H9 (cell line): ENCODE data around the gene TAF3. TPM values are rescaled to one million over a fixed set of nuclear protein-coding genes. Genes with fewer than 3 reads are reported as not detected.

ENCODE experiments used
- DNase-seq: peaks from one replicate; pipeline ENCODE4 v3.0.0-alpha.2; 2017
- H2AFZ ChIP-seq: one replicate; pipeline ENCODE4 v1.6.1; 2013; ENCODE audit warnings: mild to moderate bottlenecking, low read length, control low read depth, moderate library complexity
- H2AK5ac ChIP-seq: 2 replicates; pipeline ENCODE4 v1.6.1; 2013; ENCODE audit warnings: low read length, control low read depth, mixed read lengths; ENCODE audit not compliant: insufficient read length
- H2BK120ac ChIP-seq: one replicate; pipeline ENCODE4 v1.6.1; 2013; ENCODE audit warnings: low read depth, mild to moderate bottlenecking, low read length, control low read depth, inconsistent platforms; ENCODE audit not compliant: poor library complexity, severe bottlenecking
- H2BK12ac ChIP-seq: 2 replicates; pipeline ENCODE4 v1.6.1; 2013; ENCODE audit warnings: low read length, control low read depth, mixed read lengths, low read depth; ENCODE audit not compliant: insufficient read length
- H2BK15ac ChIP-seq: 2 replicates; pipeline ENCODE4 v1.6.1; 2013; ENCODE audit warnings: low read depth, low read length, control low read depth
- H2BK20ac ChIP-seq: one replicate; pipeline ENCODE4 v1.6.1; 2013; ENCODE audit warnings: low read depth, mild to moderate bottlenecking, low read length, control low read depth, inconsistent platforms; ENCODE audit not compliant: poor library complexity, severe bottlenecking
- H2BK5ac ChIP-seq: 2 replicates; pipeline ENCODE4 v1.6.1; 2013; ENCODE audit warnings: low read length, control low read depth, mixed read lengths; ENCODE audit not compliant: insufficient read length
- H3K14ac ChIP-seq: 2 replicates; pipeline ENCODE4 v1.6.1; 2013; ENCODE audit warnings: low read length, control low read depth; ENCODE audit not compliant: insufficient read depth
- H3K18ac ChIP-seq: 2 replicates; pipeline ENCODE4 v1.6.1; 2013; ENCODE audit warnings: low read depth, mild to moderate bottlenecking, mixed read lengths, low read length, control low read depth; ENCODE audit not compliant: insufficient read length
- H3K23ac ChIP-seq: 2 replicates; pipeline ENCODE4 v1.6.1; 2013; ENCODE audit warnings: low read length, control low read depth, mixed read lengths, low read depth; ENCODE audit not compliant: insufficient read length
- H3K23me2 ChIP-seq: 2 replicates; pipeline ENCODE4 v1.6.1; 2013; ENCODE audit warnings: low read depth, mild to moderate bottlenecking, mixed read lengths, low read length, control low read depth; ENCODE audit not compliant: insufficient read length, poor library complexity, severe bottlenecking
- H3K27ac ChIP-seq: 2 replicates; pipeline ENCODE4 v1.5.1; 2013; ENCODE audit warnings: low read length, control low read depth, mixed read lengths, low read depth; ENCODE audit not compliant: insufficient read length
- H3K27me3 ChIP-seq: 2 replicates; pipeline ENCODE4 v1.6.1; 2013; ENCODE audit warnings: low read length, control low read depth, inconsistent platforms; ENCODE audit not compliant: insufficient read depth
- H3K4ac ChIP-seq: 2 replicates; pipeline ENCODE4 v1.6.1; 2013; ENCODE audit warnings: low read depth, mild to moderate bottlenecking, control low read depth, inconsistent platforms, low read length, moderate library complexity
- H3K4me1 ChIP-seq: 2 replicates; pipeline ENCODE4 v1.6.1; 2013; ENCODE audit warnings: low read length, control low read depth, inconsistent platforms; ENCODE audit not compliant: insufficient read depth
- H3K4me2 ChIP-seq: 2 replicates; pipeline ENCODE4 v1.6.1; 2013; ENCODE audit warnings: low read length, control low read depth, mixed read lengths; ENCODE audit not compliant: insufficient read length, insufficient read depth
- H3K56ac ChIP-seq: 2 replicates; pipeline ENCODE4 v1.6.1; 2013; ENCODE audit warnings: low read depth, mild to moderate bottlenecking, mixed read lengths, low read length, control low read depth; ENCODE audit not compliant: insufficient read length
- H3K79me1 ChIP-seq: 2 replicates; pipeline ENCODE4 v1.6.1; 2013; ENCODE audit warnings: low read depth, mild to moderate bottlenecking, moderate library complexity, low read length, control low read depth, inconsistent platforms; ENCODE audit not compliant: insufficient read depth, poor library complexity, severe bottlenecking
- H3K79me2 ChIP-seq: 2 replicates; pipeline ENCODE4 v1.6.1; 2013; ENCODE audit warnings: low read length, control low read depth, inconsistent platforms; ENCODE audit not compliant: insufficient read depth
- H3K9ac ChIP-seq: 2 replicates; pipeline ENCODE4 v1.6.1; 2013; ENCODE audit warnings: low read length, control low read depth, mixed read lengths; ENCODE audit not compliant: insufficient read length; ENCODE audit errors: extremely low read depth
- H3K9me3 ChIP-seq: one replicate; pipeline ENCODE4 v1.6.1; 2013; ENCODE audit warnings: low read depth, low read length, inconsistent platforms; ENCODE audit not compliant: control insufficient read depth
- H3T11ph ChIP-seq: one replicate; pipeline ENCODE4 v1.6.1; 2013; ENCODE audit warnings: mild to moderate bottlenecking, low read length, control low read depth, inconsistent platforms
- H4K20me1 ChIP-seq: one replicate; pipeline ENCODE4 v1.6.1; 2013; ENCODE audit not compliant: control insufficient read depth, insufficient read length, insufficient read depth
- H4K5ac ChIP-seq: 2 replicates; pipeline ENCODE4 v1.6.1; 2013; ENCODE audit warnings: low read depth, mild to moderate bottlenecking, mixed read lengths, low read length, control low read depth; ENCODE audit not compliant: insufficient read length
- H4K8ac ChIP-seq: replicated peaks from 2 replicates; pipeline ENCODE4 v1.6.1; 2013; ENCODE audit warnings: low read length, control low read depth, mixed read lengths, low read depth; ENCODE audit not compliant: insufficient read length
- H4K91ac ChIP-seq: 2 replicates; pipeline ENCODE4 v1.6.1; 2013; ENCODE audit warnings: low read depth, mild to moderate bottlenecking, moderate library complexity, mixed read lengths, low read length, control low read depth; ENCODE audit not compliant: insufficient read length
- H3K27ac Mint-ChIP-seq, 3 experiments: 2 replicates in 2 of 3; 3 replicates in 1 of 3; pipeline ENCODE4 v1.8.0; 2020 to 2021; ENCODE audit warnings: mixed read lengths in 3 of 3, mild to moderate bottlenecking in 1 of 3, moderate library complexity in 1 of 3
- H3K27me3 Mint-ChIP-seq: 2 replicates; pipeline ENCODE4 v1.8.0; 2021; ENCODE audit warnings: low read depth, mild to moderate bottlenecking, moderate library complexity, mixed read lengths
- H3K36me3 Mint-ChIP-seq, 3 experiments: 2 replicates in 2 of 3; 3 replicates in 1 of 3; pipeline ENCODE4 v1.8.0; 2020 to 2021; ENCODE audit warnings: low read depth in 3 of 3, mixed read lengths in 3 of 3; ENCODE audit not compliant: insufficient read depth in 1 of 3
- H3K4me1 Mint-ChIP-seq, 2 experiments: 2 replicates each; pipeline ENCODE4 v1.8.0; 2020; ENCODE audit warnings: mixed read lengths in 2 of 2
- H3K4me3 Mint-ChIP-seq, 2 experiments: 2 replicates in 1 of 2; 3 replicates in 1 of 2; pipeline ENCODE4 v1.8.0; 2020 to 2021; ENCODE audit warnings: mild to moderate bottlenecking in 2 of 2, mixed read lengths in 2 of 2, moderate library complexity in 1 of 2
- H3K9me3 Mint-ChIP-seq, 2 experiments: 2 replicates in 1 of 2; 3 replicates in 1 of 2; pipeline ENCODE4 v1.8.0; 2020; ENCODE audit warnings: mild to moderate bottlenecking in 2 of 2, mixed read lengths in 2 of 2, moderate library complexity in 1 of 2
- total RNA-seq: library from RNA; stranded (reverse); gene quantifications from 2 replicates; pipeline ENCODE4 v1.2.1, GENCODE V29; 2021
- TF ChIP-seq, protein P1 (sequence below): fragments of 200-600 bp; sonication (generic); conservative IDR thresholded peaks from 3 replicates; pipeline ENCODE4 v1.8.0; 2021; ENCODE audit warnings: antibody characterized with exemption, mild to moderate bottlenecking

TAF3 gene
- total RNA-seq, 1 experiment from 2014 or later = 10.2 TPM

DNA sequence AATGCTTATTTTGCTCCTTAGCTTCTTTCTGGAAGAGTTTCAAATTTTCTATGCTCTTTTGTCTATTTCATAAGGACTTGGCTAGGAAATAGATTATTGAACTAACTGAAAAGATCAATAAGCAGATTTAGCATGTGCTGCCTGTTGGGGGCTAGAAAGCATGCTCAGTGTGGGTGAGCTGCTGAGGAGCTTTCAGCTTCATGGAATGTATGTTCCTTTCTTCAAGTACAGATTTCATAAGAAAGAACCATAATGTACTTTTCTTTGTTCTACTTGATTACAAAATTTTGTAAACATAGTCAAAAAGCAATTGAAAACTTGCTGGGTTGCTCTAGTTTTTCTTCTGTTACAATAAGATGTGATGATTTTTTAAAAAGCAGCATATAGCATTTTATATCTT lies 73.8 kb downstream of the TAF3 start:
- Histone ChIP-seq H4K5ac (no peak overlapping the region), H2BK120ac (no peak overlapping the region), H3K18ac (no peak overlapping the region), H3K23ac (no peak overlapping the region), H3K14ac (no peak overlapping the region), H4K8ac (no peak overlapping the region), H4K91ac (no peak overlapping the region), H2BK20ac (no peak overlapping the region), H3K4me2 (no peak overlapping the region), H3K79me2 (no peaks in the 10 kb centered on the region), H3K9ac (no peak overlapping the region), H3K4me1 (no peaks in the 10 kb centered on the region; the same call in 1 of the 2 replicates), H3K27me3 (no peaks in the 10 kb centered on the region; the same call in 1 of the 2 replicates), H2BK5ac (no peak overlapping the region), H4K20me1 (no peaks in the 10 kb centered on the region), H2BK15ac (no peak overlapping the region), H3K56ac (no peak overlapping the region), H3K79me1 (no peaks in the 10 kb centered on the region), H3K9me3 (no peaks in the 10 kb centered on the region), H3K23me2 (no peaks in the 10 kb centered on the region), H2AFZ (no peak overlapping the region), H3K27ac (no peak overlapping the region), H2BK12ac (no peak overlapping the region), H2AK5ac (no peak overlapping the region), H3K4ac (no peak overlapping the region), H3T11ph (no peak overlapping the region)
- DNase-seq = no peak
- peaks cover 0 to 5% (median 2%) of the 10 kb centered on the region in 3 experiments; a peak in 2 of 7 replicates for H3K36me3 Mint-ChIP-seq
- H3K4me1 Mint-ChIP-seq = peaks cover 11 to 14% of the 10 kb centered on the region in 2 experiments
- no peaks in the 10 kb centered on the region for H3K9me3 Mint-ChIP-seq
- no peak overlapping the region for H3K27ac Mint-ChIP-seq
- H3K4me3 Mint-ChIP-seq = no peak overlapping the region
- no peaks in the 10 kb centered on the region for H3K27me3 Mint-ChIP-seq
- TF ChIP-seq, protein P1, sequence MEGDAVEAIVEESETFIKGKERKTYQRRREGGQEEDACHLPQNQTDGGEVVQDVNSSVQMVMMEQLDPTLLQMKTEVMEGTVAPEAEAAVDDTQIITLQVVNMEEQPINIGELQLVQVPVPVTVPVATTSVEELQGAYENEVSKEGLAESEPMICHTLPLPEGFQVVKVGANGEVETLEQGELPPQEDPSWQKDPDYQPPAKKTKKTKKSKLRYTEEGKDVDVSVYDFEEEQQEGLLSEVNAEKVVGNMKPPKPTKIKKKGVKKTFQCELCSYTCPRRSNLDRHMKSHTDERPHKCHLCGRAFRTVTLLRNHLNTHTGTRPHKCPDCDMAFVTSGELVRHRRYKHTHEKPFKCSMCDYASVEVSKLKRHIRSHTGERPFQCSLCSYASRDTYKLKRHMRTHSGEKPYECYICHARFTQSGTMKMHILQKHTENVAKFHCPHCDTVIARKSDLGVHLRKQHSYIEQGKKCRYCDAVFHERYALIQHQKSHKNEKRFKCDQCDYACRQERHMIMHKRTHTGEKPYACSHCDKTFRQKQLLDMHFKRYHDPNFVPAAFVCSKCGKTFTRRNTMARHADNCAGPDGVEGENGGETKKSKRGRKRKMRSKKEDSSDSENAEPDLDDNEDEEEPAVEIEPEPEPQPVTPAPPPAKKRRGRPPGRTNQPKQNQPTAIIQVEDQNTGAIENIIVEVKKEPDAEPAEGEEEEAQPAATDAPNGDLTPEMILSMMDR = no peak
